ENCODE results near the gene CORT. TPM values are rescaled to one million over a fixed set of nuclear protein-coding genes. Genes with fewer than 3 reads are reported as not detected.
"Not testable (repeated sequence)": the region's sequence is repeated elsewhere in the genome, so short reads cannot be mapped to it uniquely, and the experiment has no call there.

The CORT gene
- total and polyA plus RNA-seq, 5 experiments from 2014 or later = 0.22 to 0.44 TPM; not detected in 3

DNA sequence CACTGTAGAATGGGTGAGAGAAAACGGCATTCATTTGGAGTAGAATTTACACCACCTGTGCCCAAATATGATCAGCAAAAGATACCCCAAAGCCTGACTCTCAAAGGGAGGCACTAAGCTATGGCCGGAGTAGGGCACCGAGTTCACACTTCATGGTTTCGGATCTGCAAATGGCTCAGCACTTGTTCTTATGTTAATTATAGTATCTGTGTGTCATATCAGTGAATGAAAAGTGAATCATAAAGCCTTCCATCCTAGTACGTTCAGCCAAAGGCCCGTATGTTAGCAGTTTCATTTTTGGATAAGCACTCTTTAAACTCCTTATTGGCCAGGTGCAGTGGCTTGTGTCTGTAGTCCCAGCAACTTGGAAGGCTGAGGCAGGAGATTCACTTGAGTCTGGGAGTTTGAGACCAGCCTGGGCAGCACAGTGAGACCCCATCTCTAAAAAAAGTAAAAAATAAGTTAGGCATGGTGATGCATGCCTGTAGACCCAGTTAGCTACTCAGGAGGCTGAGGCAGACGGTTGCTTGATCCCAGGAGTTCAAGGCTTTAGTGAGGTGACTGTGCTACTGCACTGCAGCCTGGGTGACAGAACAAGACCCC, 4.9 kb upstream of the CORT start:
- peaks cover 0 to 2% (median under 1%) of the 10 kb centered on the region in 4 donors for H3K4me1 Mint-ChIP-seq

DNA sequence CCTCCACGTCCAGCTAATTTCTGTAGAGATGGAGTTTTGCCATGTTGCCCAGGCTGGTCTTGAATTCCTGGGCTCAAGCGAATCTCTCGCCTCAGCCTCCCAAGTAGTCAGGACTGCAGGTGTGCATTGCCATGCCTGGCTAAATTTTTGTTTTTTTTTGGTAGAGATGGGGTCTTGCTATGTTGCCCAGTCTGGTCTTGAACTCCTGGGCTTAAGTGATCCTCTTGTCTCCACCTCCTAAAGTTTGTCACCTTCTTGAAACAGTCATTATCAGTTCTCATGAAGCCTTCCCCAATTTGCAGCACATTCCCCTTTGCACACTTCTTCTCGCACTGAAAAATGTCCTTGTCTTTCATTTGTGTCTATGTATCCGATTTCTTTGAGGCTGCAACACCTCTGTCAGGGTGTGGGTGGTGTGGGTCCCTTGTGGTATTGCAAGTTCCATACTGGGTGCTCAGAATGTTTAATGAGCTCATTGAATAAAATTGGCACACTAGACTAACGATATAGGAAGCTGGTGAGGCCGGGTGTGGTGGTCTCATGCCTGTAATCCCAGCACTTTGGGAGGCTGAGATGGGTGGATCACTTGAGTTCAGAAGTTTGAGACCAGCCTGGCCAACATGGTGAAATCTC, 2.9 kb upstream of the CORT start:
- Mint-ChIP-seq H3K36me3 (peaks cover 0 to 5% (median 0%) of the 10 kb centered on the region in 3 donors), H3K4me1 (peaks cover 0 to 2% (median under 1%) of the 10 kb centered on the region in 4 donors), H3K9me3 (no peaks in the 10 kb centered on the region), H3K4me3 (no peak overlapping the region), H3K27me3 (no peaks in the 10 kb centered on the region), H3K27ac (no peak overlapping the region)
- DNase-seq = no peak
- ATAC-seq = no peak
- POLR2A ChIA-PET = interaction anchor here (0.6 to 0.7 kb wide), 3 partner anchors 63 to 1227 kb away, joined by 3 to 5 read pairs (median 4); no protein-coding TSS in a partner anchor

More for the DNA sequence above, 4.9 kb upstream of the CORT start:
- Mint-ChIP-seq H3K27ac (no peak overlapping the region), H3K27me3 (no peaks in the 10 kb centered on the region), H3K9me3 (no peaks in the 10 kb centered on the region), H3K4me3 (no peak overlapping the region), H3K36me3 (peaks cover 0 to 15% (median 0%) of the 10 kb centered on the region in 3 donors)
- POLR2A ChIA-PET = no interaction called here
- DNase-seq (no peak), ATAC-seq (no peak)

DNA sequence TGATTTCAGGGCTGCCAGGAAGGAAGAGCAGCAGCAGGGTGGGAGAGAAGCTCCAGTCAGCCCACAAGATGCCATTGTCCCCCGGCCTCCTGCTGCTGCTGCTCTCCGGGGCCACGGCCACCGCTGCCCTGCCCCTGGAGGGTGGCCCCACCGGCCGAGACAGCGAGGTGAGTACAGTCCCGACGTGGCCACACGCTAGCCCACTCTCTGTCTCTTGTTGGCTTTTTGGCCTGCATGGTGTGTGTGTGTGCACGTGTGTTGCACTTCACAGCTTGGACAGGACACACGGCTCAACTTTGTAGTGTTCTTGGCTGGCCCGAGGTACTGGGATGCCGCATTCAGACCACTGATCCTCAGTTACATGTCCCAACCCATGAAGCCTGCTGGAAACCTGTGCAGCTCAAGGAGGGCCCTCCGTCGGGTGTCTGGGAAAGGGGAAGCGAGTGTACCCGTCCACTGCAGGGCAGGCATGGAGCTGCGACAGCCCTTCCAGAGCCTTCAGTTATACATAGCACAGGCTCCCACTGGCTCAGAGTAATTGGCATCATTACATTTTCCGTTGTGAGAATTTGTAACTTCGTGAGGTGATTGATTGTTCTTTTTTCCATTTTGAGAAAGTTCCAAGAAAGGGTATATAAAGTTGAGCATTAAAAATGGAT, 454 bp downstream of the CORT start:
- ATAC-seq (no peak), DNase-seq (no peak)
- no peaks in the 10 kb centered on the region for H3K36me3 Mint-ChIP-seq
- POLR2A ChIA-PET = no interaction called here
- no peaks in the 10 kb centered on the region for H3K27me3 Mint-ChIP-seq
- peaks cover 0 to 2% (median under 1%) of the 10 kb centered on the region in 4 donors for H3K4me1 Mint-ChIP-seq
- no peak overlapping the region for H3K4me3 Mint-ChIP-seq
- peak overlapping the region in 1 of 10 donors; percentile 43 for H3K27ac Mint-ChIP-seq
- no peaks in the 10 kb centered on the region for H3K9me3 Mint-ChIP-seq

GRCh38 chr1:10450836-10451235, 1.0 kb downstream of the CORT start:
- Mint-ChIP-seq H3K27me3 (no peaks in the 10 kb centered on the region), H3K27ac (peak overlapping the region in 1 of 10 donors; percentile 43), H3K4me3 (no peak overlapping the region), H3K4me1 (peaks cover 0 to 2% (median under 1%) of the 10 kb centered on the region in 4 donors), H3K36me3 (peaks cover 0 to under 1% (median 0%) of the 10 kb centered on the region in 3 donors), H3K9me3 (no peaks in the 10 kb centered on the region)
- DNase-seq (no peak), ATAC-seq (no peak)
- POLR2A ChIA-PET = no interaction called here

- Mint-ChIP-seq H3K4me3 (no peak overlapping the region), H3K27me3 (no peaks in the 10 kb centered on the region), H3K9me3 (no peaks in the 10 kb centered on the region), H3K27ac (peak overlapping the region in 1 of 10 donors; percentile 31), H3K36me3 (peaks cover 0 to 5% (median 0%) of the 10 kb centered on the region in 3 donors), H3K4me1 (peaks cover 0 to 5% (median under 1%) of the 10 kb centered on the region in 4 donors)
- ATAC-seq (no peak), DNase-seq (no peak)
- POLR2A ChIA-PET = no interaction called here
These were observed 1.5 kb downstream of the CORT start for GRCh38 chr1:10451287-10451686.

DNA sequence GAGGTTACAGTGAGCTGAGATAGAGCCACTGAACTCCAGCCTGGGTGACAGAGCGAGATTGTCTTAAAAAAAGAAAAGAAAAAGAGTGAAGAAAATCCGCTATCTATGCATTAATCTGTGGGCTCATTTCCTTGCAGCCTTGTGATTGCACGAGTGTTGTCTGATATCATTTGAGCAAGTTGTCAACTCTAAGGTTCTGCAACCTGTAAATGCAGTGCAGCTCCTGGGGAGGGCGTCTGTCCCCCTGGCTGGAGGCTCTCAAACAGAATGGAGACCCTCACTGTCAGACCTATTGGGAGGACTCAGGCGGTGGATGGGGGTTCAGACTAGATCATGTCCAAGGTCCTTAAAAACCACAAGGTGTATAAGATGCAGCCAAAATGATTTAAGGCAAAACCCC, 6.2 kb downstream of the CORT start:
- H3K27me3 Mint-ChIP-seq = no peaks in the 10 kb centered on the region
- no peak overlapping the region for H3K4me3 Mint-ChIP-seq
- peaks cover 0 to 27% (median 0%) of the 10 kb centered on the region in 3 donors for H3K36me3 Mint-ChIP-seq
- peaks cover 0 to 16% (median 6%) of the 10 kb centered on the region in 4 donors for H3K4me1 Mint-ChIP-seq
- POLR2A ChIA-PET = interaction anchor here (0.6 kb wide), 1 partner anchor 523 kb away, joined by 4 read pairs; no protein-coding TSS in a partner anchor
- DNase-seq (no peak), ATAC-seq (no peak)
- H3K9me3 Mint-ChIP-seq = no peaks in the 10 kb centered on the region
- H3K27ac Mint-ChIP-seq = peak overlapping the region in 2 of 10 donors; percentile 53 to 63

DNA sequence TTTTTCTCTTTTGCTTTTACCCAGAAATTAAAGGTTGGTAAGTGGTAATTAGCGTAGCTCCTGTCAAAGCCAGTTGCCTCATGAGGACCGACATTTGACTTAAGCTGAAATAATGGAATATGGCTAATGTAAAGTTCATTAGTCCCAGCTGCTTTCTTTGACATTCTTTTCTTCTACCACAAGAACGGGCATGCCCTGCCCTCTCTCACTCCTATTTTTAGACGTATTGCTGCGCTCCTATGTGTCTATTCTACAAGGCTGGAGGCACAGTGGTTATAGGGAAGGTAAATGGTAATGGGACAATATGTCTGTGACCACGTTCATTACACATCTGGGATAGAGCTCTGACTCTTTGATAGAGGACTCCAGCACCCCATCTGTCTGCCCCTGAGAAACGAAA, 6.8 kb downstream of the CORT start:
- ATAC-seq (no peak), DNase-seq (no peak)
- no peak overlapping the region for H3K4me3 Mint-ChIP-seq
- H3K36me3 Mint-ChIP-seq = peaks cover 0 to 33% (median 0%) of the 10 kb centered on the region in 3 donors
- peak overlapping the region in 3 of 10 donors; percentile 32 to 72 (median 64) for H3K27ac Mint-ChIP-seq
- H3K27me3 Mint-ChIP-seq = no peaks in the 10 kb centered on the region
- H3K9me3 Mint-ChIP-seq = no peaks in the 10 kb centered on the region
- POLR2A ChIA-PET = no interaction called here
- peaks cover 1 to 16% (median 6%) of the 10 kb centered on the region in 4 donors for H3K4me1 Mint-ChIP-seq

DNA sequence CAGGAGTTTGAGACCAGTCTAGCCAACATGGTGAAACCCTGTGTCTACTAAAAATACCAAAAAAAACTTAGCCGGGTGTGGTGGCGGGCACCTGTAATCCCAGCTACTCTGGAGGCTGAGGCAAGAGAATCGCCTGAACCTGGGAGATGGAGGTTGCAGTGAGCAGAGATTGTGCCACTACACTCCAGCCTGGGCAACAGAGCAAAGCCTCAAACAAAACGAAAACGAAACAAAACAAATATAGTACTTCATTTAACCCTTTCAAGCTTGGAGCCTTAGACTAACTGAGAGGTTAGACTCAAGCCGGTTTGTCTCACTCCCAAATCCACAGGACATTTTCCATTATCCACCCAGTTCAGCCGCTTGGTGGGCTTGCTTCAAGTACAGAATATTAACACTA, 7.6 kb downstream of the CORT start:
- POLR2A ChIA-PET, DNase-seq, H3K9me3 Mint-ChIP-seq, H3K4me3 Mint-ChIP-seq, ATAC-seq, H3K27me3 Mint-ChIP-seq, H3K27ac Mint-ChIP-seq: not testable (repeated sequence)
- Mint-ChIP-seq H3K4me1 (peaks cover 1 to 16% (median 6%) of the 10 kb centered on the region in 4 donors), H3K36me3 (peaks cover 0 to 41% (median 0%) of the 10 kb centered on the region in 3 donors)

DNA sequence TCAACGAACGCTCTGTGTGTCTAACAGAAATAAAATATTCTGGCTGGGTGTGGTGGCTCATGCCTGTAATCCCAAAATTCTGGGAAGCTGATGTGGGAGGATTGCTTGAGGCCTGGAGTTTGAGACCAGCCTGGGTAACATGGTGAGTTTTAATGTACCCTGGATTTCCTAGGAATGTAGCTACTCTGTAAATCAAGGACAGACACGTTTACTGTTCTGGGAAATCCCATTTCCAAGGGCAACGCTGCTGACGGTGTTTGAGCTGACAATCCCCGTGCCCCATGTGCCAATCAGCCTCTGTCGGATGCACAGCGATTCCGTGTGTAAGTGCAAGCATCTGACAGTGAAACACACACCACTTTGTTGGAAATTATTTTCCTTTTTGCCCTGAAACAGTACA, 8.0 kb downstream of the CORT start:
- Mint-ChIP-seq H3K27ac (peak overlapping the region in 2 of 10 donors; percentile 11 to 19), H3K36me3 (peaks cover 0 to 45% (median 0%) of the 10 kb centered on the region in 3 donors), H3K27me3 (no peaks in the 10 kb centered on the region), H3K4me1 (peaks cover 1 to 16% (median 6%) of the 10 kb centered on the region in 4 donors), H3K4me3 (no peak overlapping the region), H3K9me3 (no peaks in the 10 kb centered on the region)
- POLR2A ChIA-PET = interaction anchor here (0.6 kb wide), 1 partner anchor 37 kb away, joined by 4 read pairs; no protein-coding TSS in a partner anchor
- DNase-seq (no peak), ATAC-seq (no peak)

GRCh38 chr1:10459184-10459583, 9.4 kb downstream of the CORT start:
- ATAC-seq = no peak

GRCh38 chr1:10467078-10467477, 17.2 kb downstream of the CORT start:
- POLR2A ChIA-PET = no interaction called here
- no peaks in the 10 kb centered on the region for H3K27me3 Mint-ChIP-seq
- H3K9me3 Mint-ChIP-seq = no peaks in the 10 kb centered on the region
- peaks cover 5 to 12% (median 9%) of the 10 kb centered on the region in 4 donors for H3K4me1 Mint-ChIP-seq
- H3K4me3 Mint-ChIP-seq = no peak overlapping the region
- H3K27ac Mint-ChIP-seq = no peak overlapping the region
- peaks cover 0 to 65% (median 0%) of the 10 kb centered on the region in 3 donors for H3K36me3 Mint-ChIP-seq
- DNase-seq (no peak), ATAC-seq (no peak)

More at GRCh38 chr1:10459184-10459583, 9.4 kb downstream of the CORT start:
- no peak for DNase-seq
- H3K27me3 Mint-ChIP-seq = no peaks in the 10 kb centered on the region
- H3K4me3 Mint-ChIP-seq = no peak overlapping the region
- H3K4me1 Mint-ChIP-seq = peaks cover 1 to 16% (median 6%) of the 10 kb centered on the region in 4 donors
- no peak overlapping the region for H3K27ac Mint-ChIP-seq
- peaks cover 0 to 57% (median 0%) of the 10 kb centered on the region in 3 donors for H3K36me3 Mint-ChIP-seq
- H3K9me3 Mint-ChIP-seq = no peaks in the 10 kb centered on the region
- POLR2A ChIA-PET = no interaction called here

GRCh38 chr1:10470043-10470442, 20.2 kb downstream of the CORT start:
- Mint-ChIP-seq H3K9me3 (no peaks in the 10 kb centered on the region), H3K27me3 (no peaks in the 10 kb centered on the region), H3K4me3 (no peak overlapping the region), H3K36me3 (peaks cover 0 to 39% (median 0%) of the 10 kb centered on the region in 3 donors), H3K4me1 (peaks cover 10 to 34% (median 28%) of the 10 kb centered on the region in 4 donors), H3K27ac (no peak overlapping the region)
- ATAC-seq (no peak), DNase-seq (no peak)
- POLR2A ChIA-PET = interaction anchor here (0.7 kb wide), 1 partner anchor 288 kb away, joined by 3 read pairs; no protein-coding TSS in a partner anchor
